GM19025 (cell line): Measurements from ENCODE around the gene ZNF282.

ENCODE experiments used
- ATAC-seq: cut with Tn5 transposase; IDR thresholded peaks from one replicate; pipeline ENCODE4 v1.9.1; 2021; ENCODE audit warnings: mild to moderate bottlenecking, low read depth, moderate library complexity; ENCODE audit not compliant: unreplicated experiment

The ZNF282 gene

DNA sequence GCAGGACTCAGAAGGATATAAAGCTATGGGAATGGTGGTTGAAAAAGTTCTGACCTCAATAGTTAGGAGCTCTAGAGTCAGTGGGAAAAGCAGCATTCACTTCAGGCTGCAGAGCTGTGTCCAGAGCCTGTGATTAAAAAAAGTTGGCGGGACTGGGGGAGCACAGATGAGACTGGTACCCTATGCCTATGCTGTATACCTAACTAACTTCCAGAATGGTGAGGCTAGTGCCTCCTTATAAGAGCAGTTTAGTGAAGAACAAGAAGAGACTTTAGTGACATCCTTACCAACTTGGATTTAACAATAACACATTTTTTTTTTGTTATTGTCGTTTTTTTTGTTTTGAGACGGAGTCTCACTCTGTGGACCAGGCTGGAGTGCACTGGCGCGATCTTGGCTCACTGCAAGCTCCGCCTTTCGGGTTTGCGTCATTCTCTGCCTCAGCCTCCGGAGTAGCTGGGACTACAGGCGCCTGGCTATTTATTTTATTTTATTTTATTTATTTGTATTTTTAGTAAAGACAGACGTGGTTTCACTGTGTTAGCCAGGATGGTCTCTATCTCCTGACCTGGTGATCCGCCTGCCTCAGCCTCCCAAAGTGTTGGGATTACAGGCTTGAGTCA, 6.6 kb upstream of the ZNF282 start:
- no peak for ATAC-seq

DNA sequence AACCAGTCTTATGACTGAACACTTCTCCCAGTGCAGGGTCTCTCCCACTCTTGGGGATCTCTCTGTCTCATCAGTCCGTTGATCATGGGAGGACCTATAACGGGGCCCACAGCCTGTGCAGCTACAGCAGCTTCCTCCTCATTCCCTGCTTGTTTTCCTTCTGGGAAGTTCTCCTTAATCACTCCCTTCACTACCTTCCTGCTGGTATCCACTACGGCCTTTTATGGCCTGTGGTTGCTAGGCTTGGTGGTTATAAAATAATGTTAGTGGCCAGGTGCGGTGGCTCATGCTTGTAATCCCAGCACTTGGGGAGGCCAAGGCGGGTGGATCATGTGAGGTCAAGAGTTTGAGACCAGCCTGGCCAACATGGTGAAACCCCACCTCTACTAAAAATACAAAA, 3.5 kb upstream of the ZNF282 start:
- ATAC-seq = no peak

DNA sequence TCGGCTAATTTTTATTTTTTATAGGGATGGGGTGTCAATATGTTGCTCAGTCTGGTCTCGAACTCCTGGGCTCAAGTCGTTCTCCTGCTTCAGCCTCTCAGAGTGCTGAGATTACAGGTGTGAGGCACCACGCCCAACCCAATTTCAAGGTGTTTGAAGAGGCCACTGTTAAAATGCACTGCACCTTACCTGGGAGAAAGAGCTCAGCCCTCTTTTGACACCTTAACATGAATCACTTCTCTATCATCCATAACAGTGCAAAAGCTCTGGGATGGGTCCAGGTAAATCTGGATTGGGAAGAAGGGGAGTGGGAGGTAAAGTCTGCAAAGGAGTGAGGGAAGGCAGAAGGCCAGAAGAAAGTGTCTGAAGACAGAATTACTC, 557 bp upstream of the ZNF282 start:
- no peak for ATAC-seq

DNA sequence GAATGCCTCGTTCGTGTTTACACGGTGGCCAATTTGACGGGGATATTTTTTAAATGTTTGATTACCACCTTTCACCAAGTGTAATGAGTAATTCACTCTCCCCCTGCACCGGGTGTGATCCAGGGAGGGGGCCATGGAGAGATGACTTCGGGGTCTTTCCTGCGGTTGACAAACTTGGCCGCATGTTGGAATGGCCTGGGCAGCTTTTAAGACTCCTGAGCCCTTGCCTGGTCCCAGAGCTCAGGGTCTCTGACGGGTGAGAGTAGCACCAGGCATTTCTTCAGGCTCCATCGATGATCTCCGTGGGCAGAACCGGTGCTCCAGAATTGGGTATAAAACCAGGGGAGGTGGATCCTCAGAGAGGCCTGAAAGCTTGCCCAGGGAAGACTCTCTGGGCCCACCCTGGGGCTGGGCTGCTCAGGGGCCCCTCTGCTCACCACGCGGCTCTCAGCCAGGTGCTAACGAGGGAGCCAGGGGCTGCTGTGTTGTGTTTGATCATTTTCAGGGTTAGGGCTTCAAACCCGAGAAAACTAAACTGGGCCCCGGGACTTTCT, 882 bp downstream of the ZNF282 start:
- ATAC-seq = no peak

DNA sequence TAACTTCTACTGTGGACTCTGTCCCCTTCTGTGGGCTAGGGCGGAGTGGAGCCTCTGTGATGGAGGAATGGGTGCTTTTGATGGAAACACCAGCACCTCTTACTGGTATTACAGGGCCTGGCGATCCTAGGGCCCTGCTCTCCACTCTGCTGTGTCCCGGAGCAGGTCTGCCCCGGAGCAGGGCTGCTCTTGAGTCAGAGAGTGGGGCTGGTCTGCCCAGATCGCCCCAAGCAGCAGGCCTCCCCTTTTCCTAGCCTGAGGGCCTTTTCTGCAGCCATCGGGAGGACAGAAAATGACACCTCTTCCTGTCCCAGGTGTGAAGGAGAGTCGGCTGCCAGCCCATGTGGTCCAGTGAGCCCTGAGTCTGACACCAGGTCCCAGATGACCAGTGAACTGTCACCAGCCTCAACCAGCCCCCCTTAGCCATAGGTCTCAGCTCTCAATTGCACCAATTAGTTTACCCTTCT, 1.4 kb downstream of the ZNF282 start:
- no peak for ATAC-seq

DNA sequence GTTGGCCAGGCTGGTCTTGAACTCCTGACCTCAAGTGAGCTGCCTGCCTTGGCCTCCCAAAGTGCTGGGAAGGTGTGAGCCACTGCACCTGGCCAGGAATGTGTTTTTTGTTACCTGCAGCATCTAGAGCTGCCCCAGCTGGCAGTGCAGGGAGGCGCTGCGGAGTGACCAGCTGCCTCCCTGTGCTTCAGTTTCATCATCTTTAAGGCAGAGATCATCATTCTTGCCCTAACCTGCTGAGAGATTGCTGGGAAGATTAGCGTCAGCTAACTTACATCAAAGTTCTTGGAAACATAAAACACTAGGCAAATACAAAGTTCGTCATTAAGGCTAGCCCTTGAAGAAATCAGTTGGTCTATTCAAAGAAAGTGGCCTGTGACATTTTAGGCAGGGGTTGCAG, 2.3 kb downstream of the ZNF282 start:
- no peak for ATAC-seq

DNA sequence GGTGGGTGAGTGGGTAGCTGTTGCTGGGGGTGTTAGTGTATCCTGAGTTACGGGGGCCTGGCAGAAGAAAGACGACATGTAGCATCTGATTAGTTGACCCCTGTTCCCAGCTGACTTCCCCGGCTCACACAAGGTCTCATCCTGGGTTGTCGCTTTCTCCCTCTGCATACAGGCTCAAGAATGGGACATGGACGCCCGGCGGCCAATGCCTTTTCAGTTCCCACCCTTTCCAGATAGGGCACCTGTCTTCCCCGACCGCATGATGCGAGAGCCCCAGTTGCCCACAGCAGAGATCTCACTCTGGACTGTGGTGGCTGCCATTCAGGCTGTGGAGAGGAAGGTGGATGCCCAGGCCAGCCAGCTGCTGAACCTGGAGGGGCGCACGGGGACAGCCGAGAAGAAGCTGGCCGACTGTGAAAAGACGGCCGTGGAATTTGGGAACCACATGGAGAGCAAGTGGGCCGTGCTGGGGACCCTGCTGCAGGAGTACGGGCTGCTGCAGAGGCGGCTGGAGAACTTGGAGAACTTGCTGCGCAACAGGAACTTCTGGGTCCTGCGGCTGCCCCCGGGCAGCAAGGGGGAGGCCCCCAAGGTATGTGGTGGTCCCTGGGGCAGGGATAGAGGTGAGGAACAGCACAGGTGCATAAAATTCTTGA, 2.9 kb downstream of the ZNF282 start:
- no peak for ATAC-seq

DNA sequence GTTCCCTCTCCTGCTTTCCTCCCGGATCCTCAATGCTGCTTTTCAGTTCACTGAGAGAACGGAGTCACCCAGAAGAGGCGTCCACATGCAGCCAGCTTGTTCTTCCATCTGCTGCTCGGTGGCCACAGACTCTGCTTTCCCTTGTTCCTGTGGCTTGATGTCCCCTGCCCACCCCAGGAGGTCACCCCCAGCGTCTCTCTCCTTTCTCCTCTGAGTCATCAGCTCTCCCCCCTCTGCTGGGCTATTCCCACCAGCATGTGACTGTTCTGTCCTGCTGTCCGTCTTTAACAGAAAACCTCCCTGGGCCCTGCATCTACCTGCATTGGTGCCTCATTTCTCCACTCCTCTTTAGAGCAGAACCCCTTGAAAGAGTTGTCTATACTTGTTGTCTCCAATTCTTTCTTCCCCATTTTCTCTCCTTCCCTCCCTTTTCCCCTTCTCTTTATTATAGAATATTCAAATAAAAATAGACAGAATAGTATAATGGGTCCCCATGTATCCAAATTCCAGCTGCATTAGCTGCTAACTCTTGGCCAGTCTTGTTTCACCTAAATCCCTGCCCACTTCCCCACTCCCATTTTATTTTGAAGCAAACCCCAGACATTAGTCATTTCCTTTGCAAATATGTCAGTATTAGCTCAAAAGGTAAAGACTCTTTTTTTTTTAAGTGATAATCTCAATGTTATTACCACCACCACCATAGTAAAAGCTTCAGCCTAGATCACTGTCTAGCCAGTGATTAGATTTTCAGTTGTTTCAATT, 4.1 kb downstream of the ZNF282 start:
- no peak for ATAC-seq

DNA sequence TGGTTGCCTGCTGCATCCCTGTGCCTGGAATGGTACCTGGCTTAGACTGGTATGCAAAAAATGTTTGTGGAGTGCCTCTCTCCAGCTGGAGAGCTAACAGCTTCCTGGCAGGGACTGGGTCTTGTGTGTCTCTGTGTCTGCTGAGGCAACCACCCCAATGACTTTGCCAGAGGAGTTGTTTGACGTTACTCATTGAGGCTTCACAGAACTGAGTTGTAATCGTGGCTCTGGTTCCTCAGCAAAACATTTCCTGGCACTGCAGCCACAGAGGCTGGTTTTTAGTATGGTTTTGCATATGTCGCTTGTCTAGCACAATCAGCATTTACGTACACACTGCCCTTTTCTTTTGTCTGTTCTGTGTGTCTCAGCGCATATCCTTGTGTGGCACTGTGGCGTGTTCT, 7.5 kb downstream of the ZNF282 start:
- ATAC-seq = no peak

DNA sequence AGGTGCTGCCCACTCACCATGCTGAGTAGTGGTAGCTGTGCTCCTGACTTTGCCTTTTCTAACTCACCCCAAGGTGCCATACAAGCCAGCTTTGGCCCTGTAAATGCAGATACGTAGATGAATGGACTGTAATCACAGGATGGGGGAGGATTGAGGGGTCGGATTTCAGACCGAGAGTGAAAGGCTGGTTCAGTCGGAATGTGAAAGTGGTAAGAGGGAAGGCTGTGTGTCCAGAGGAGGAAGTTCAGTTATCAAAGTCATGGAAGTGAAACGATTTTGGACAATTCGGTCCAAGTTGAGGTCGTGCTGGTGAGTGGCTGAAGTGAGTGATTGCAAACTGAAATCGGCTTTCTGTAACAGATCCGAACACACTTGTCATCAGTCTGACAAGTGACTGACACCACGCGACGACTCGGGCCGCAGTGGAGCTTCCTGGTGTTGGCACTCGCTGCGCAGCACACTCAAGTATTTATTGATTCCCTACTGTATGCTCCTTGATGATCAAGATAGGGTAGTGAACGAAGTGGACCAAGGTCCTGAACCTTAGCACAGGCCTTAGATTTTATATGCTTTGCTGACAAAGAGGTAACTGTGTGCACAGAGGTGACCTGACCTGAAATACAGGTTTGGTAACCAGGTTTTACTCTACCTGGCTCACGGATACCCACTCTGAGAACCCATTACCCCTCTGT, 10.5 kb downstream of the ZNF282 start:
- ATAC-seq = no peak

DNA sequence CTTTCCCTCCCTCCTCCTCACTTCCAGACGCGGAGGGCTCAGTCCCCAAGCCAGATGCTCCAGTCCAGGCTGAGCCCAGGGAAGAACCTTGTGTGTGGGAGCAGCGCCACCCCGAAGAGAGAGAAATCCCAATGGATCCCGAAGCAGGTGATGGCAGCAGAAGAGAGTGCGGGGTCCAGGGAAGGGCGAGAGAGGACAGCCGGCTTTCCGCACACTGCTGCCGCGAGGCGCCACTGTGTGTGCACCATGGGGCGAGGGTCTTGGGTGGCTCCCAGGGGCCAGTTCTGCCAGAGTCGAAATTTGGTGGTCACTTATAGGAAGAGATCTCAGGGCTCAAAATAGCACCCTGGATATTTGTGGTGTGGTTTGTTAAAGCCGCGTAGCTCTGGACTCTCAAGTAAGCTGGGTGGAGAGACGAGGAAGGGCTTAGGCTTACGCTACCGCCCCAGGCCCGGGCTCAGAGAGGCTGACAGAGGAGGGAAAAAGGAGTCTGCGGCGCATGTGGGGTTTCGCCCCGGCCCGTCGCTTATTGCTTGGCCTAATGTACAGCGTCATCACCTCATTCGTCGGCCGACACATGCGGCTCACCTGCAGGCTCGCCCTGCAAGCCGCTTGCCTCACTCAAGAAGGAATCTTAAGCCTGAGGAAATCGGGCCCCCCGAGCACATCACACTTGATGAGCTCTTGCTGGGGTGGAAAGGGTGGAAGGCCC, 12.1 kb downstream of the ZNF282 start:
- ATAC-seq = no peak

DNA sequence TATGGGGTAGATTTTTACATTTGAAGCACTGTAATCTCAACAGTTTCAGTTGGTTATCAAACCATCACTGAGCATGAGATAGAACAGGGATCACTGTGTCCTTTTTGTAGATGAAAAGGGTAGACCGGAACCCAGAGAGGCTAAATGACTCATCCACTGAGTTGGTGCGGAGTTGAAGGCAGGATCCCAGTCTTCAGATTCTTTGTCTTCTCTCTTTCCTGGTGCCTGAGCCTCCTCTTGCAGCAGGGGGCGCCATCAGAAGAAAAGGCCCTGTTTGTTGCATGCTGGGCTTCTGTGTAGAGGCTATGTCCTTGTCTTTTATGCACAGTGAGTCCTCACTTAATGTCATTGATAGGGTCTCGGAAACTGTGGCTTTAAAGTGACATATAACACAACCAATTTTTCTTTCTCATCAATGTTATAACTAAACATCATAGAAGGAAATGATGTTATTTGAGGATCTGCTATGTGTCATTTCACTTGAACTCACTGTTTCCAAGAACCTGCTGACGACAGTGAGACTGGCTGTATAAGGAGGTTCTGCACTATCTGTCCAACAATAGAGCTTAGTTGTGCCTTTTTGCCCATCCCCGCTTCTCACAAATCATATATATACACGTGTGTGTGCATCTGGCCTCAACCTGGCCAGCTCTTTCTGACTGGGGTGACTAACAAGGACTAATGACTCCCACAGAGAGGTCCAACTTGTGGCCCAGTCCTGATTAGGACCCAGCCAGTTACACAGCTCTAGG, 14.3 kb downstream of the ZNF282 start:
- ATAC-seq = no peak

DNA sequence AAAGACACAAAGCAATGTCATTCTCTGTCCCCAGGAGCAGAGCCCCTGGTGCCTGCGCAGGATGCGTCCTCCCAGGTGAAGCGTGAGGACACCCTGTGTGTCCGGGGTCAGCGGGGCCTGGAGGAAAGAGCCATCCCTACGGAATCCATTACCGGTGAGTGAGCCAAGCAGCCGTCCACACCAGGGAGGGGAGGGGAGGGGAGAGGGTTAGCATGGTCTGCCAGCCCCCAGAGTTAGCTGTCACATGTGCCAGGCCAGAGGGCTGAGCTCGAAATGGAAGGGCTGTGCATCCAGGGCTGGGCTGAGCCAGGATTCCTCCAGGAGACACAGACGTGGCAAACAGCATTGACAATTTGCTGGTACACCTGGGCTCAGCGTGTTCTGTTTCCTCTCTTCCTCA, 15.2 kb downstream of the ZNF282 start:
- no peak for ATAC-seq

DNA sequence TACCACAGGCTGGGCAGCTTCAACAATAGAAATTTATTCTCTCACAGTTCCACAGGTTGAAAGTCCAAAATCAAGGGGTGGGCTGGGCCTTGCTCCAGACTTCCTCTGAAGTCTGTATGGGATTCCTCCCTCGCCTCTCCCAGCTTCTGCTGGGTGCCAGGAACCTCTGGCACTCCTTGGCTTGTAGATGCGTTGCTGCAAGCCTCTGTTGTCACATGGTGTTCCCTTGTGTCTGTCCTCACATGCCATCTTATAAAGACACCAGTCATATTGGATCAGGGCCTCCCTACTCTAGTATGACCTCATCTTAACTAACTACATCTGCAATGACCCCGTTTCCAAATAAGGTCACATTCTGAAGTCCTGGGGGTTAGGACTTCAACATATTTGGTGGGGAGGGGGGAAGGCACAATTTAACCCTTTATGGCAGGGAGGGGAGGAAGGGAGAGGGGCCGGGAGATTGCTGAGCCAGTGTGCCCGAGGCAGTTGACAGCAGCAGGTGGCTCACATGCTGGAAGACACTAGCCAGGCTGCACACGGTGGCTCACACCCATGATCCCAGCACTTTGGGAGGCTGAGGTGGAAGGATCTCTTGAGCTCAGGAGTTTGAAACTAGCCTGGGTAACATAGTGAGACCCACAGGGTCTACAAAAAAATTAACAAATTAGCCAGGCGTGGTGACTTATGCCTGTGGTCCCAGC, 18.8 kb downstream of the ZNF282 start:
- ATAC-seq = no peak

DNA sequence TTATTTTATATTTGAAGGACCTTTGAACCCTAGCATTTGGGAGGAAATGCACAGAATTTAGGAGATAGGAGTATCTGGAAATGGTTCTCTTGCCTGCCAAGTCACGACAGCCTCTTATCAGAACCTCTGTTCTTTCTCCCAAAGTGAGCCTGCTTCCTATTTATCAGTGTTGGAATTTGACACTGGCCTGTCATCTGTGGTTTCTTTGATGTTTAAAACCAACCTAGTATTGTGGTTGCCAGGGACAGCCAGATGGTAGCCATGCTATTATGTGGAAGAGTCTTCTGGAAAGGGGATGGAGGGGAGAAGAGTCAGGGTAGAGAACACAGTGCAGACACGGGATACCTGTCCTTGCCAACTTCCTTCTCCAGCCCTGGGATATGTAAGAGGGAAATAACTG, 21.1 kb downstream of the ZNF282 start:
- ATAC-seq = no peak

DNA sequence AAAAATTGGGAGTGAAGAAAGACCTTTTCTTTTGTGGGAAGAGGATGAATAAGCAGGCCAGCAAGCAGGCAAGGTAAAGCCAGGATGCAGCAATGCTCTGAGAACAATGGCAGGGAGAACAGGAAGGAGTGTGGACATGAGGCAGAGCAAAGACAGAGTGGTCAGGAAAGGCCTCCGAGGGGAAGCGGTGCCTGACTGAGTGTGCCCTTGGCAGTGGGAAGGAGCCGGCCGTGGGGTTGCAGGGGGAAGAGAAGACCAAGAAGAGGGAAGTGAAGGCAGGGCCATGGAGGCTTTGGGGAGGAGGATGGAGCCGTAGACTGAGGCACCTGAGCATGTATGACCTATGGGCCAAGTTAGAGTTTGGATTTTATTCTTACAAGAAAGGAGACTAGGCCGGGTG, 22.2 kb downstream of the ZNF282 start:
- no peak for ATAC-seq

DNA sequence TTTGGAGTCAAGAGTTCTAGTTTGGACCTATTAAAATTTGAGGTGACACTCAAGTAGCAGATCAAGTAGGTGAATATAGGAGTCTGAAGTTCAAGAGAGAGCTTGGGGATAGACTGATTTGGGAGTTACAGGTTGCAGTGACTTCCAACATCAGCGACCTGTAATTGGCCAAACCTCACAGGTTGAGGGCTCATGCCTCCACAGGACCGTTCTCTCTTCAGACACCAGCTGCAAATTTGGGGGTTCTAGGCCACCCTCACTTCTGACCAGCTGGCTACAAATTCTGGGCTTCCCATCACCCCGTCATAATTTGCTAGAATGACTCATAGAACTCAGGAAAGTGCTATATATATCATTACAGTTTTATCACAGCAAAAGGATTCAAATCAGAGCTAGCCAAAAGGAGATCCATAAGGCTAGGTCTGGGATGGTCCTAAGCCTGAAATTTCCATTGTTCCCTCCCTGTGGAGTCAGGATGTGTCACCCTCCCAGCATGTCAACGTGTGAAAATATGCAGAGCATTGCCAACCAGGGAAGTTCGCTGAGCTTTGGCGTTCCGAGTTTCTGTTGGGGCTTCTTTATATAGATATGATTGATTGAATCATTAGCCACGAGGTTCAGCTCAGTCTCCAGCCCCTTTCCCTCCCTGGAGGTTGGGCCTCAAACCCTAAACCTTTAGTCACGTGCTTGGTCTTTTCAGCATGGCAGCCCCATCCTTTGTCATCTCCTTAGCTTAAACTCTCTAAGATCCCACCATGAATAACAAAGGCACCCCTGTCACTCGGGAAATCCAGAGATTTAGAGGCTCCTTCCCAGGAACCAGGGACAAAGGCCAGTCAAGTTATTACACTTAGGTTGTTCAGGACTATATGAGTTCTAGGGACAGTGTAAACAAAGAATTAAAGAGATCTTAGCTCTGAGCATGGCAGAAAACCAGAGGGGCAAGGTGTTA, 23.4 kb downstream of the ZNF282 start:
- no peak for ATAC-seq

DNA sequence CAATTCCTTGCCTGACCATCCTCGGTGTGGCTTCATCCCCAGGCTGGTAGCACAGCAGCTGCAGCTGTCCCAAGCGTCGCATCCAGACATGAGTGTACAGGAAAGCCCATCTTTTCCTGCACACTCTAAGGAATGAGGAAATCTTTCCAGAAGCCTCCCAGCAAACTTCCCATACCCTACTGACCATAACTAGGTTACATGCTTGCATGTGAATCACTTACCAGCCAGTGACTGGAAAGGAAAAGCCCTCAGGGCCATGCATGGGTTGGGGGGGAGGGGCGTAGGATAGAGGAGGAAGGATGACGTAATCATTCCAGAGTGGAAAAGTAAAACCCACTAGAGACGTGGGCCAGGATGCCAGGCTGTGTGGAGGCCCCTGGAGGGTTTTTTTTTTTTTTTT, 25.2 kb downstream of the ZNF282 start:
- ATAC-seq = no peak
